Mucosa of descending colon (tissue), 3 donors: ENCODE results near the gene PGBD5. TPM values are rescaled to one million over a fixed set of nuclear protein-coding genes. Genes with fewer than 3 reads are reported as not detected.

Source experiments
- ATAC-seq: fragments of 200-7000 bp; cut with Tn5 transposase; one replicate; pipeline ENCODE4 v1.9.1; 2020; ENCODE audit warnings: mild to moderate bottlenecking, moderate library complexity
- DNase-seq, 3 donors: peaks; one replicate each; pipeline ENCODE4 v3.0.0-alpha.2; 2020
- H3K36me3 ChIP-seq: fragments of 200-600 bp; one replicate; pipeline ENCODE4 v1.8.0; 2021; ENCODE audit warnings: low read depth, mild to moderate bottlenecking
- H3K4me1 ChIP-seq: fragments of 200-600 bp; one replicate; pipeline ENCODE4 v1.8.0; 2021; ENCODE audit warnings: low read depth, mild to moderate bottlenecking
- H3K4me3 ChIP-seq: fragments of 200-600 bp; one replicate; pipeline ENCODE4 v1.8.0; 2021; ENCODE audit warnings: mild to moderate bottlenecking
- H3K9me3 ChIP-seq: fragments of 200-600 bp; one replicate; pipeline ENCODE4 v1.8.0; 2021; ENCODE audit warnings: mild to moderate bottlenecking
- CTCF ChIP-seq: fragments of 200-600 bp; IDR thresholded peaks from one replicate; pipeline ENCODE4 v1.8.0; 2022; ENCODE audit warnings: antibody characterized with exemption, mild to moderate bottlenecking
- intact Hi-C, 2 donors: fragments of 100-400 bp; cut with DNase I in 1 of 2; cut with micrococcal nuclease in 1 of 2; formaldehyde crosslinking; loops; one replicate each; pipeline versions ENCODE4 v1.11.0 to v1.11.1; 2022; cut with DNase I, micrococcal nuclease
- total RNA-seq, 3 donors: library from RNA; stranded (reverse); fragmentation: NEBNext Ultra II Directional in 2 of 3; extraction: Animal tissue kit (Norgen Biotek cat#: 25700) in 2 of 3; gene quantifications; one replicate each; pipeline versions ENCODE4 v1.2.1 to v1.2.4, GENCODE V29; 2021 to 2023
- donor health status: DM: no; HTN: no; CAD: no; lungs with moderate emphysema.
- donor health status: DM: no; HTN: no; CAD: no.
- donor health status: DM: no; HTN: yes; CAD: no.

PGBD5 gene
- total RNA-seq, 3 donors from 2014 or later = 1.4 to 3.2 (median 2.7) TPM

GRCh38 chr1:230281556-230281955 is 144.6 kb downstream of the PGBD5 start:
- DNase-seq = peak in 2 of 3 donors; percentile 34 to 65
- no peak for TF ChIP-seq CTCF
- H3K4me3 ChIP-seq = no peak overlapping the region
- peak; percentile 10 for ATAC-seq
- H3K36me3 ChIP-seq = no peaks in the 10 kb centered on the region
- H3K4me1 ChIP-seq = peaks cover 20% of the 10 kb centered on the region
- H3K9me3 ChIP-seq = no peaks in the 10 kb centered on the region
- intact Hi-C loops = no loop called here

DNA sequence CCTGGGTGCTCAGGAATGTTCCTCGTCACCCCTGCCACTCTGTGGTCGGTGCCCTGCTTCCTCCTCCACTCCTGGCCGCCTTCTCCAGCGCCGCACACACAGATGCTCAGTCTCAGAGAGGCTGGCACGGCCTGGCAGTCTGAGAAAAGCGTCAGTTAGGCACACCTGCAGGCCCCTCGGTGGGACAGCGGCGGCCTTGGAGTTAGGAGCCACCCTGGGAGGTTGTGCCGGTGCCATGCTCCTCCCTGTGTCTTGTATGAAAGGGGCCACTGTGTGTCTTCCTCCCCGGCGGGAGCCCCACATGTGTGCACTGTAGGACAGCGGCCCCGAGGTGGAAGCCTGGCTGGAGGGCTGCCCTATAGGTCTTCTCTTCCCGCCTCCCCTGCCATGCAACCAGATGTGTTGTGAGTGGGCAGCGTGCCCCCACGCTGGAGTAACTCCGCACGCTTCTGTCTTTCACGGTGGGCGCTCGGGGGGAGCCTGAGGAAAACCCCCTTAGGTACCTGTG is 145.2 kb downstream of the PGBD5 start:
- no peak for TF ChIP-seq CTCF
- Histone ChIP-seq H3K4me1 (peaks cover 20% of the 10 kb centered on the region), H3K9me3 (no peaks in the 10 kb centered on the region), H3K4me3 (no peak overlapping the region), H3K36me3 (no peaks in the 10 kb centered on the region)
- DNase-seq (peak in 1 of 3 donors; percentile 63), ATAC-seq (peak; percentile 15)
- intact Hi-C loops = no loop called here

DNA sequence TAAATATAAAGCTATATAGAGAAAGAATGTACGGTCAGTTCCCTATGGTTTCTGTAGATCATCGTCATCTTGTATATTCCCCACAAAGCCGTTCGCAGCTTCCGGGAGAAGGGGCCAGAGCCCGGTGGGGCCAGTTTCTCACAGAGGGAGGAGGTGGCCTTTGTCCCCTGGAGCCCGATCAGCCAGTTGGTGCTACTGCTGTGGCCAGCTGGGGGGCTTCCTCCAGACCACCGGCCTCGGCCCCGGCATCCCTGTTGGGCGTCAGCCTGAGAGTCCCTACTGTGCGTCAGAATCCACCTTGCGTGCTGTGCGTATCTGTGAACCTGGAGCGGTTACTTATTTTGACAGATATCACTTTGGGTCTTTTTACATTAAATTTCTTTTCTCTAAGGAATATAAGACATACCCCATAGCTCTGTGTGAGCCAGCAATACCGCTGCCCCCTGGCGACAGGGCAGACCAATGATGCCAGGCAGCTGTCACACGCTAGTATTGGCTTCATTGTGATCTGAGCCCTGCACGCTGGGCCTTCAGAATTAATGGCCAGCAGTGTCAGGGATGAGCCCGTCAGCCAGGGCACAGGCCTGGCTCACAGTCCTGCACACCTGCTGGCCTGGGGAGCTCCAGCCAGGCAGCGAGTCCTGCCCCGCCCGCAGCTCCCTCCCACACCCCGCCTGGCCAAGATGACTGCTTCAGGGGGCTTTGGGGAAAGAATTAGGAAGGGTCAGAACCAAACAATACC is 145.9 kb downstream of the PGBD5 start:
- Histone ChIP-seq H3K4me3 (no peak overlapping the region), H3K4me1 (peaks cover 20% of the 10 kb centered on the region), H3K36me3 (no peaks in the 10 kb centered on the region), H3K9me3 (no peaks in the 10 kb centered on the region)
- DNase-seq (peak in 1 of 3 donors; percentile 55), ATAC-seq (peak; percentile 5)
- intact Hi-C loops = no loop called here
- TF ChIP-seq CTCF = no peak

DNA sequence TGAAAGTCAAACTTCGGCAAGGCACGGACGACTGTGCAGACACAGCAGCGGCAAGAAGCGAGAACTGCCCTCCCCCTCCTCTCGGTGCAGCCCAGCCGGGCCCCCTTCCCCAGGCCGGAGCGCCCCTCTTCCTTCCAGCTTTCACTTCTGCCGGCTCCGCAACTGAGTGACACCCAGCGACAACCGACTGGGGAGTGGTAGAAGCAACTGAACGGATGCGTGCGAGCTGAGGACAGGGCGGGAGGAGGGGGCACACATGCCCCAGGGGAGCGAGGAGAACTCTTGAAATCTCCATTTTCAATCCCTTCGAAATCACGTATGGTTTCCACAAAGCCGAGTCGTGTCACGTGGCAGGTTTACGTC is 146.6 kb downstream of the PGBD5 start:
- ATAC-seq (no peak), DNase-seq (peak in 1 of 3 donors; percentile 48)
- intact Hi-C loops = no loop called here
- Histone ChIP-seq H3K4me1 (peaks cover 20% of the 10 kb centered on the region), H3K9me3 (no peaks in the 10 kb centered on the region), H3K36me3 (no peaks in the 10 kb centered on the region), H3K4me3 (no peak overlapping the region)
- no peak for TF ChIP-seq CTCF

DNA sequence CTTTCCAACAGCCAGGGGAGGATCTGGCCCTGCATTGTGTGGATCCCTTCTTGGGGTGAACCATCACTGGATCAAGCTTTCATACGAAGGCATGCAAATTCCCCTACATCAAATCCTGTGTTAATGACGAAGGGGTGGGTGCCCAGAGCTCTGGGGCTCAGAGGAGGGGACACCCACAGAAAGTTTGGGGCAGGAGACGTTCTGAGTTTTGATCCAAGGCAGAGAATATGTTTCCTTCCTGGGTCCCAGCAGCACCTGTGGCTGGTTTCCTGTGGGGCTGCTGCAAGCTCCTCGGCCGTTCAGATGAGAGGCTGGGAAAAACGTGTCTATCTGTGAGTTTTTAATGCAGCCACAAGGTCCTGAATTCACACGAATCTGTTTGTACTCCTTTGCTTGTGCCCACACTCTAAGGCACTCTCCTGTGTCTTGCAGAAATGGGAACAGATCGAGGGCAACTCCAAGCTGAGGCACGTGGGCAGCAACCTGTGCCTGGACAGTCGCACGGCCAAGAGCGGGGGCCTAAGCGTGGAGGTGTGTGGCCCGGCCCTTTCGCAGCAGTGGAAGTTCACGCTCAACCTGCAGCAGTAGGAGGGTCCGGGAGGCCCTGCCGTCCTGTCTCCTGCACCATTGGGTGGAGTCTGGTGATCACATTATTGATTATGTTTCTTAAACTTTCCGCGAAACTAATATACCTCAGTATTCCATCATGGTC is 147.1 kb downstream of the PGBD5 start:
- Histone ChIP-seq H3K4me1 (peaks cover 20% of the 10 kb centered on the region), H3K9me3 (no peaks in the 10 kb centered on the region), H3K36me3 (no peaks in the 10 kb centered on the region), H3K4me3 (no peak overlapping the region)
- no peak for ATAC-seq
- intact Hi-C loops = no loop called here
- no peak for TF ChIP-seq CTCF
- peak in 1 of 3 donors; percentile 21 for DNase-seq
